ENCODE measurements around the gene CIB4.

Gene CIB4

GRCh38 chr2:26640781-26641564 lies at the start of gene CIB4:
Gene CIB4, minus strand, starts transcription at chr2:26641366. Its CDS starts 52 bp downstream, at chr2:26641314.
- DNase-seq = no peak

- DNase-seq = no peak
These were observed 46.6 kb upstream of the CIB4 start for GRCh38 chr2:26687801-26688200.

- DNase-seq = no peak
These were observed 46.2 kb upstream of the CIB4 start for GRCh38 chr2:26687328-26687727.

GRCh38 chr2:26685989-26686839 lies 45.0 kb upstream of the CIB4 start:
- no peak for DNase-seq

GRCh38 chr2:26685341-26685740 lies 44.2 kb upstream of the CIB4 start:
- DNase-seq = no peak

- DNase-seq = no peak
These were observed 42.4 kb upstream of the CIB4 start for GRCh38 chr2:26683583-26683982.

- DNase-seq = no peak
These were observed 41.0 kb upstream of the CIB4 start for GRCh38 chr2:26682155-26682554.

- DNase-seq = no peak
These were observed 40.5 kb upstream of the CIB4 start for GRCh38 chr2:26681656-26682055.

- DNase-seq = no peak
These were observed 38.7 kb upstream of the CIB4 start for GRCh38 chr2:26679867-26680266.

GRCh38 chr2:26678035-26678434 lies 36.9 kb upstream of the CIB4 start:
- DNase-seq = no peak

- no peak for DNase-seq
These were observed 34.6 kb upstream of the CIB4 start for GRCh38 chr2:26675651-26676255.

- no peak for DNase-seq
These were observed 33.6 kb upstream of the CIB4 start for GRCh38 chr2:26674771-26675170.

GRCh38 chr2:26674002-26674751 lies 33.0 kb upstream of the CIB4 start:
- DNase-seq = no peak

- DNase-seq = no peak
These were observed 31.7 kb upstream of the CIB4 start for GRCh38 chr2:26672818-26673393.

GRCh38 chr2:26672112-26672817 lies 31.1 kb upstream of the CIB4 start:
- no peak for DNase-seq

GRCh38 chr2:26671691-26672090 lies 30.5 kb upstream of the CIB4 start:
- no peak for DNase-seq

GRCh38 chr2:26670931-26671460 lies 29.8 kb upstream of the CIB4 start:
- DNase-seq = no peak

- DNase-seq = no peak
These were observed 29.0 kb upstream of the CIB4 start for GRCh38 chr2:26670171-26670570.

- no peak for DNase-seq
These were observed 27.9 kb upstream of the CIB4 start for GRCh38 chr2:26668856-26669750.

- no peak for DNase-seq
These were observed 26.9 kb upstream of the CIB4 start for GRCh38 chr2:26668041-26668440.

- no peak for DNase-seq
These were observed 25.5 kb upstream of the CIB4 start for GRCh38 chr2:26666671-26667070.

Measured in GOT3 (cell line).